Neutrophil (primary cell): ENCODE results near the gene THBS3.
"Not testable (repeated sequence)": the region's sequence is repeated elsewhere in the genome, so short reads cannot be mapped to it uniquely, and the experiment has no call there.

ENCODE experiments used
- H3K27ac ChIP-seq: fragments of 200-600 bp; sonication (generic); 2 replicates; pipeline ENCODE4 v1.5.1; 2016; ENCODE audit warnings: mild to moderate bottlenecking, moderate library complexity
- H3K27me3 ChIP-seq: fragments of 200-600 bp; sonication (generic); 2 replicates; pipeline ENCODE4 v1.6.0; 2016; ENCODE audit warnings: mild to moderate bottlenecking
- H3K36me3 ChIP-seq: fragments of 200-600 bp; sonication (generic); 2 replicates; pipeline ENCODE4 v1.5.1; 2017
- H3K4me1 ChIP-seq, 2 experiments: fragments of 200-600 bp in 1 of 2; sonication (generic) in 1 of 2; 1 replicate in 1 of 2; 2 replicates in 1 of 2; pipeline versions ENCODE4 v1.5.1 to v1.6.1; 2013 to 2016; ENCODE audit warnings: low read depth in 1 of 2, low read length in 1 of 2, mild to moderate bottlenecking in 1 of 2, moderate library complexity in 1 of 2; ENCODE audit not compliant: control insufficient read depth in 1 of 2, insufficient read depth in 1 of 2
- H3K4me3 ChIP-seq, 2 experiments: fragments of 200-600 bp in 1 of 2; sonication (generic) in 1 of 2; 1 replicate in 1 of 2; 2 replicates in 1 of 2; pipeline ENCODE4 v1.5.1; 2013 to 2016; ENCODE audit warnings: low read depth in 1 of 2, low read length in 1 of 2, mild to moderate bottlenecking in 1 of 2, moderate library complexity in 1 of 2
- H3K9me3 ChIP-seq: fragments of 200-600 bp; sonication (generic); 2 replicates; pipeline ENCODE4 v1.5.1; 2016
- TF ChIP-seq, protein P1 (sequence below): fragments of 200-600 bp; sonication (generic); IDR thresholded peaks from 2 replicates; pipeline ENCODE4 v1.5.1; 2016; ENCODE audit warnings: antibody characterized with exemption

The THBS3 gene

DNA sequence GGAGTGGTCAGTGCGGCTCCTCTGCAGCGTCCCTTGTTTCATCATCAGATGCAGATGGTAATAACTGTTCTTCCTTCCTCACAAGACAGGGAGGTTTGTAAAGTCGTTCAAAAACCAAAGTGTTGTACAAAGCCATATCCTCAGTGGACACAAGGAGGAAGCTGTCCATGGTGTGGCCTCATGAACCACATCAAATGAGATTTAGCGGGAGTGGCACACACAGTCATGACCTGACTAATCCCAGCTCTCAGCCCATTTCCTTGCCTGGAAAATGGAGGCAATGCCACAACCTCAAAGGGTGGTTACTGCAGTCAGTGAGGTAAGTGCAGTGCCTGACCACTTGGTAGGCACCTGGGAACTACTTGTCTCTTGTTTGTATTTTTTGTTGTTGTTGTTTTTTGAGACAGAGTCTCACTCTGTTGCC lies 34.2 kb upstream of the THBS3 start:
- TF ChIP-seq, protein P1, sequence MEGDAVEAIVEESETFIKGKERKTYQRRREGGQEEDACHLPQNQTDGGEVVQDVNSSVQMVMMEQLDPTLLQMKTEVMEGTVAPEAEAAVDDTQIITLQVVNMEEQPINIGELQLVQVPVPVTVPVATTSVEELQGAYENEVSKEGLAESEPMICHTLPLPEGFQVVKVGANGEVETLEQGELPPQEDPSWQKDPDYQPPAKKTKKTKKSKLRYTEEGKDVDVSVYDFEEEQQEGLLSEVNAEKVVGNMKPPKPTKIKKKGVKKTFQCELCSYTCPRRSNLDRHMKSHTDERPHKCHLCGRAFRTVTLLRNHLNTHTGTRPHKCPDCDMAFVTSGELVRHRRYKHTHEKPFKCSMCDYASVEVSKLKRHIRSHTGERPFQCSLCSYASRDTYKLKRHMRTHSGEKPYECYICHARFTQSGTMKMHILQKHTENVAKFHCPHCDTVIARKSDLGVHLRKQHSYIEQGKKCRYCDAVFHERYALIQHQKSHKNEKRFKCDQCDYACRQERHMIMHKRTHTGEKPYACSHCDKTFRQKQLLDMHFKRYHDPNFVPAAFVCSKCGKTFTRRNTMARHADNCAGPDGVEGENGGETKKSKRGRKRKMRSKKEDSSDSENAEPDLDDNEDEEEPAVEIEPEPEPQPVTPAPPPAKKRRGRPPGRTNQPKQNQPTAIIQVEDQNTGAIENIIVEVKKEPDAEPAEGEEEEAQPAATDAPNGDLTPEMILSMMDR = no peak
- H3K27me3 ChIP-seq = no peaks in the 10 kb centered on the region
- no peaks in the 10 kb centered on the region for H3K9me3 ChIP-seq
- peak overlapping the region; percentile 86 for H3K27ac ChIP-seq
- H3K36me3 ChIP-seq = peaks cover 30% of the 10 kb centered on the region
- H3K4me3 ChIP-seq = peak overlapping the region; percentile 59 to 95
- peaks cover 73 to 78% of the 10 kb centered on the region in 2 experiments for H3K4me1 ChIP-seq

DNA sequence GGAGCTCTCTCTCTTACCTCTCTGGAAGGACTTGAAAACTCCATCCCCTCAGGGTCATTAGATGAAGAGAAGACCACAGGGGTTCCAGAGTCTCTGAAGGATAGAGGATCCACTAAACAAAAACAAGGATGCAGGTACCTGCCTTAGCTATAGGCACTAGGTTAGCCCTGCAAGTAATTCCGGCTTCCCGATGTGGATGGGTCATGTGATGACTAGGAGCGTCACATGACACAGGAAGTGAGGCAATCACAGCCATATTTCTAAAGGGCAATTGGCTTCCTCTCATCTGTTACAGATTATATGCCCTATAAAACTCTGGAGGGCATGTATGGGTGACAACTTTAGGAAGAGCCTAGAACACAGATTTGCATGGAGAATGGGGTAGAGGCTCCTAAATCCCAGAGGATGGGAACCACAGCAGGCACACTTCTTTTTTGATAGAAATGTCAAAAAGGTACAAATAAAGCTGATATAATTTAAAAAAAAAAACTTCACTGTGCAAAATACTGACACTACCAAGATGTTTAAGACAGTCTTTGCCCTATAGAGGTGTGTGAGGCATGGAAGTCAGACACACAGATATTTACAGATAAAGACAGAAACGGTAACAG lies 33.5 kb upstream of the THBS3 start:
- H3K27ac ChIP-seq = peak overlapping the region; percentile 86
- TF ChIP-seq, protein P1 = no peak
- H3K27me3 ChIP-seq = no peaks in the 10 kb centered on the region
- H3K9me3 ChIP-seq = no peaks in the 10 kb centered on the region
- peaks cover 79 to 85% of the 10 kb centered on the region in 2 experiments for H3K4me1 ChIP-seq
- H3K4me3 ChIP-seq = peak overlapping the region; percentile 59 to 95
- H3K36me3 ChIP-seq = peaks cover 37% of the 10 kb centered on the region

DNA sequence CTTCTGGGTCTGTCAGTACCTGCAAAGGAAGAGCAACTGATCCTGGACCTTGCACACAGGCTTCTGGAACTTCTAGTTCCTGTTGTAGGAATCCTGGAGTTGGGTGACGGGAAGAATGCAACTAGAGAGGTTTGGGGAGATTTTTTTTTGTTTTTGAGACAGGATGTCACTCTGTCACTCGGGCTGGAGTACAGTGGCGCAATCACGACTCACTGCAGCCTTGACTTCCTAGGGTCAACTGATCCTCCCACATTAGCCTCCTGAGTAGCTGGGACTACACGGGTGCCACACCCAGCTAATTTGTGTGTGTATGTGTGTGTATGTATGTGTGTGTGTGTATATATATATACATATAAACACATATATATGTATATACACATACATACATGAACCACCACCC lies 28.8 kb upstream of the THBS3 start:
- peak overlapping the region; percentile 80 for H3K27ac ChIP-seq
- no peaks in the 10 kb centered on the region for H3K27me3 ChIP-seq

DNA sequence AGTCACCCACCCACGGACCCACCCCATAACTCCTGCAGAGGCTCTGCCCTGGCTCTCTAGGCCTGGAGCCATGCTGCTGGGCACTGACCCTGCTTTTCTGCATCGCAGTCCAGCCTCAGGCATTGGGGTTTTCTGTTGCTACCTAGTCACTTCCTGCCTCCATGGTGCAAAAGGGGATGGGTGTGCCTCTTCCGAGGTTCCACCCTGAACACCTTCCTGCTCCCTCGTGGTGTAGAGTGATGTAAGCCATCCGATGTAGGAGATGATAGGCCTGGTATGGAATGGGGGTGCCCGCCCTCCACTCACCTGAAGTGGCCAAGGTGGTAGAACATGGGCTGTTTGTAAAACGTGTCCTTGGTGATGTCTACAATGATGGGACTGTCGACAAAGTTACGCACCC lies 27.7 kb upstream of the THBS3 start:
- Histone ChIP-seq H3K36me3 (peaks cover 55% of the 10 kb centered on the region), H3K4me1 (peaks cover 52 to 60% of the 10 kb centered on the region in 2 experiments), H3K27ac (peak overlapping the region; percentile 80), H3K4me3 (peak overlapping the region in 1 of 2 experiments; percentile 8)
- not testable (repeated sequence) for H3K9me3 ChIP-seq, H3K27me3 ChIP-seq

More for the DNA sequence above, 28.8 kb upstream of the THBS3 start:
- peak overlapping the region; percentile 8 to 28 for H3K4me3 ChIP-seq
- peaks cover 57 to 63% of the 10 kb centered on the region in 2 experiments for H3K4me1 ChIP-seq
- peaks cover 55% of the 10 kb centered on the region for H3K36me3 ChIP-seq
- TF ChIP-seq, protein P1 = no peak
- no peaks in the 10 kb centered on the region for H3K9me3 ChIP-seq

DNA sequence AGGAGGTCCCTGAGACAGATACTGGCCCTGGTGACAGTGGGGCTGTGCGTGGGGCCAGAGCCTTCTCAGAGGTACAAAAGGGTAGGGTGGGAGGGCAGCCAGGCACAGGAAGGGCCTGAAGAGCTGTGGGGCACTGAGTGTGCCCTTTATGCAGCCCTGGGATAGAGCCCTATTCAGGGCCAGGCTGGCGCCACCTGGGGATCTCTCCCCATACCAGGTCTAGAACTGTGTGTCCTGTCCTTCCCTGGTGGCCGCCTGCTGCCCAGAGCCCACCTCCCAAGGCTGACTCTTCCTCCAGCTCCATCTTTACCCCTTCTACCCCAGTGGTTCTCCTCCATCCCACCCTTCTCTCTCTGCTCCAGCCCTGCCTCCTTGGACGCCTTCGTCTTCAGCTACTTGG lies 25.8 kb upstream of the THBS3 start:
- H3K9me3 ChIP-seq = not testable (repeated sequence)

DNA sequence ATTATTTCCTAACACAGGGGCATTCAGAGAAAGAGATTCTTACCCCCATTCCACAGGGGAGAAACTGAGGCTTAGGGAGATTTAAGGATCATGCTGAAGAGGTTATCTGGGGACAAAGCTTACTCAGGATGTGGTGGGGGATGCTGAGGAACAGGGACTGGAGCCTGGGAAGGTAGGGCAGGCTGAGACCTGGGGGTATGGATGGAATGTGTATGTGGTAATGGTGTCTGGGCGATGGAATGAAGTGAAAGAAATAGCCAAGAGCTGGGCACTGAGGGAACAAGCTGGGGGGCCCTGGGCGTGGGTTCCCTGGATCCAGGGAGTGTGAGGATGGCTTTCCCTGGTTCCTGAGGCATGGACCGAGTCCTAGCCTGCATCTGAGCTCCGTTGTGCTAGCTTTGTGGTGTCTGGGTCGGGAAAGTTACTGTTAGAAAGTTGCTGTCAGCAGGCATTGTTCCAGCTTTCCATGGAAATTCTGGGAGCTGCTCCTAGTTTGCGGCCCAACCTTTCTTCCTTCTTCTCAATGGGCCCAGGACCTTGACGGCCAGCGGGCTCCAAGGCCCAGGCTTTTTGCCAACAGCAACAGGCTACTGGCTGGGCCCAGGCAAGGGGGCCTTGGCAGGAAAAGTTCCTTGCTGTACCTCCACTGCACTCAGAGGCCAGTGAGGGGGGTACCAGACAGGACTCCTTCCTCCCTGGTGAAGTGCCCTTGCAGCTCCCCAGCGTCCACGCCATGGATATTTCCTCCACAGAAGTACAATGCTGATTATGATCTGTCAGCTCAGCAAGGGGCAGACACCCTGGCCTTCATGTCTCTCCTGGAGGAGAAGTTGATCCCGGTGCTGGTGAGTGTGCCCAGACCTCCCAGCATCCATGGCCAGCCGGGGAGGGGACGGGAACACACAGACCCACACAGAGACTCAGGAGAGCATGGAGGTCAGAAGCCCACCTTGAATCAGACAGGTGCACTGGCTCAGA lies 24.6 kb upstream of the THBS3 start:
- not testable (repeated sequence) for H3K9me3 ChIP-seq, H3K4me3 ChIP-seq, H3K27me3 ChIP-seq
- H3K36me3 ChIP-seq = peaks cover 29% of the 10 kb centered on the region
- peaks cover 33 to 45% of the 10 kb centered on the region in 2 experiments for H3K4me1 ChIP-seq
- peak overlapping the region; percentile 35 for H3K27ac ChIP-seq

More for the DNA sequence above, 25.8 kb upstream of the THBS3 start:
- not testable (repeated sequence) for H3K27me3 ChIP-seq, H3K4me3 ChIP-seq
- H3K36me3 ChIP-seq = peaks cover 40% of the 10 kb centered on the region
- H3K4me1 ChIP-seq = peaks cover 33 to 44% of the 10 kb centered on the region in 2 experiments
- H3K27ac ChIP-seq = peak overlapping the region; percentile 35

DNA sequence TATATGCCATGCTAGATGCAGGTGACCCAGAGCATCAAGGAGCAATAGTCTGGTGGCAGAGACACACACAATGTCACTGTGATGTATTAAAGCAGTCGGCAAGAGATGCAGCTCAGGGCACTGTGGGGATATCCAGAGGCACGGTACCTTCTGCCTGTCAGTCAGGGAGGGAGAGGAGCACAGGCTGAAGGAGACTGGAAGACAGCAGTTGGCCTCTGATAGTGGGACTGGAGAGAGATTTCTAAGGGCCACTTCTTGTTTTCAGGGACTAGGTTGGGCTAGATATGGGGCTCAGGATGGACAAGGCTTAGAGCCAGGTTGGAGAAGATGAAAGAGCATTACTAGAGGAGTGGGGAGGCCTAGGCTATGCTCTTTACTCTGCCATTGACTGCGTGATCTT lies 23.6 kb upstream of the THBS3 start:
- not testable (repeated sequence) for H3K4me3 ChIP-seq, H3K27me3 ChIP-seq, H3K9me3 ChIP-seq
- Histone ChIP-seq H3K27ac (peak overlapping the region; percentile 14), H3K4me1 (peaks cover 34 to 45% of the 10 kb centered on the region in 2 experiments), H3K36me3 (peaks cover 19% of the 10 kb centered on the region)
